Bronchial epithelial cell (primary cell): ENCODE data around the gene CD3G. TPM values are rescaled to one million over a fixed set of nuclear protein-coding genes. Genes with fewer than 3 reads are reported as not detected.

Source experiments
- DNase-seq: peaks from one replicate; pipeline ENCODE4 v3.0.0-alpha.2; 2010; ENCODE audit warnings: low read depth
- FAIRE-seq: peaks from 2 replicates; lab custom pipeline; 2011; peaks lifted over from hg19 to GRCh38; lab: Jason Lieb, UNC
- H3K27me3 ChIP-seq: 2 replicates; pipeline ENCODE4 v1.5.1; 2011; ENCODE audit warnings: low read length; ENCODE audit not compliant: control insufficient read depth, insufficient read depth
- H3K36me3 ChIP-seq: 2 replicates; pipeline ENCODE4 v1.5.1; 2011; ENCODE audit warnings: low read length; ENCODE audit not compliant: control insufficient read depth, insufficient read depth
- H3K4me3 ChIP-seq: 2 replicates; pipeline ENCODE4 v1.5.1; 2011; ENCODE audit warnings: mild to moderate bottlenecking, low read depth, low read length, control low read depth
- CTCF ChIP-seq: IDR thresholded peaks from 2 replicates; pipeline ENCODE4 v1.5.1; 2011; ENCODE audit warnings: mild to moderate bottlenecking, moderate library complexity, low read length, control low read depth, inconsistent platforms; ENCODE audit not compliant: insufficient read depth, severe bottlenecking
- total RNA-seq: library from RNA; depleted of rRNA; stranded (reverse); fragments of >200 nt; gene quantifications from 2 replicates; pipeline ENCODE4 v1.2.1, GENCODE V29; 2014

CD3G gene
- total RNA-seq, 1 donor from 2014 or later, result not detected

- TF ChIP-seq CTCF, result no peak
- Histone ChIP-seq H3K27me3 (no peaks in the 10 kb centered on the region), H3K36me3 (no peaks in the 10 kb centered on the region), H3K4me3 (no peak overlapping the region)
- FAIRE-seq, result no peak
- DNase-seq, result no peak
These were observed 24.8 kb upstream of the CD3G start for GRCh38 chr11:118319337-118319707.

GRCh38 chr11:118320515-118320914, 23.6 kb upstream of the CD3G start:
- H3K36me3 ChIP-seq, result no peaks in the 10 kb centered on the region
- FAIRE-seq (no peak), DNase-seq (no peak)
- TF ChIP-seq CTCF, result no peak
- no peaks in the 10 kb centered on the region for H3K27me3 ChIP-seq
- H3K4me3 ChIP-seq, result no peak overlapping the region

GRCh38 chr11:118321386-118322082, 22.6 kb upstream of the CD3G start:
- Histone ChIP-seq H3K36me3 (no peaks in the 10 kb centered on the region), H3K27me3 (no peaks in the 10 kb centered on the region), H3K4me3 (no peak overlapping the region)
- TF ChIP-seq CTCF, result no peak
- peak; percentile 14 for DNase-seq
- FAIRE-seq, result no peak

GRCh38 chr11:118322721-118323120, 21.4 kb upstream of the CD3G start:
- FAIRE-seq (no peak), DNase-seq (no peak)
- TF ChIP-seq CTCF, result no peak
- H3K27me3 ChIP-seq, result no peaks in the 10 kb centered on the region
- H3K4me3 ChIP-seq, result no peak overlapping the region
- no peaks in the 10 kb centered on the region for H3K36me3 ChIP-seq

GRCh38 chr11:118325283-118325682, 18.9 kb upstream of the CD3G start:
- FAIRE-seq, result no peak
- Histone ChIP-seq H3K36me3 (no peaks in the 10 kb centered on the region), H3K4me3 (no peak overlapping the region), H3K27me3 (no peaks in the 10 kb centered on the region)
- TF ChIP-seq CTCF, result no peak
- no peak for DNase-seq

GRCh38 chr11:118328745-118329144, 15.4 kb upstream of the CD3G start:
- DNase-seq, result no peak
- Histone ChIP-seq H3K27me3 (no peaks in the 10 kb centered on the region), H3K4me3 (no peak overlapping the region), H3K36me3 (no peaks in the 10 kb centered on the region)
- no peak for TF ChIP-seq CTCF
- no peak for FAIRE-seq
